Activated CD4-positive, alpha-beta T cell treated with anti-CD3 and anti-CD28 coated beads for 48 hours (primary cell): ENCODE results near the gene CHCHD6.

Experiments used
- DNase-seq: peaks from one replicate; pipeline ENCODE4 v3.0.0-alpha.2; 2020

The CHCHD6 gene

DNA sequence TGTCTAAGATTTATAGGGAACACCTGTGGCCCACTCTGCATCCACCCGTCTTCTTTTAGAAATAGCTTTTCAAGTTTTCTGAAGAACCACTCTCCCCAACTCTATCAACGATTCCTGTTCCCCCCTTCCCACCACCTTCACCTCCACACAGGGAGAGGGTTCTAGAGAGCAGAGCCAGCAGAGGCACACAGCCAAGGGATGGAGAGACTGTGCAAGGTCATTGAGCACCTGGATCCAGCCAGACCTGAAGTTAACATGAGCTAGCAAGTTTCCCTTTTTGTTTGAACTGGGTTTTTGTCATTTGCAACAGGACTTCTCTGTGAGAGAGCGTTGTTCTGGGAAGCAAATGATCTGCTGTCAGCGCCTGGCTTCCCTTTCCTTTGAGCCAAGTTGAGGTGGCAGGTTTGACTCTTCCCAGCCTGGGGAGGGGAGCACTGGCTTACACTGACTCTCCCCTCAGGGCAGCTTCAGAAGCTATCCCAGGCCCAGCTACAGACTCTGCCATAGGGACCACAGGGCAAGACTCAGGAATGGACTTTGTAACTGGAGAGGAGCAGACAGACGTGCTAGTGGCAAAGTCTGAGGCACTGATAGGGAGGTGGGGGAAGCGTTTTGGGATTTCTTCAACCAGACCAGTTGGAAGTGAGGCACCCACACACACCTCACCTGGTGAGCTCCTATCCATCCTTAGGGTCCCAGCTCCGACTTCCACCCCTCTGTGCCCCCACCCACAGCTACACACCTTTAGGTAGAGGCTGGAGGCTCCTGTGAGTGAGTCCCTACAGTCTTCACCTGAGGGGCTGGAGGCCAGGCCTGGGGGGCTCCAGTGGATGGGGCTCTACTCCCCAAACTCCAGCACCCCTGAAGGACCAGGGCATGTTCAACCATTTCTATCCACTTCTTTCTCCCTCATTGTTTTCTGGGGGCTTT is 259.5 kb downstream of the CHCHD6 start:
- DNase-seq, result no peak

DNA sequence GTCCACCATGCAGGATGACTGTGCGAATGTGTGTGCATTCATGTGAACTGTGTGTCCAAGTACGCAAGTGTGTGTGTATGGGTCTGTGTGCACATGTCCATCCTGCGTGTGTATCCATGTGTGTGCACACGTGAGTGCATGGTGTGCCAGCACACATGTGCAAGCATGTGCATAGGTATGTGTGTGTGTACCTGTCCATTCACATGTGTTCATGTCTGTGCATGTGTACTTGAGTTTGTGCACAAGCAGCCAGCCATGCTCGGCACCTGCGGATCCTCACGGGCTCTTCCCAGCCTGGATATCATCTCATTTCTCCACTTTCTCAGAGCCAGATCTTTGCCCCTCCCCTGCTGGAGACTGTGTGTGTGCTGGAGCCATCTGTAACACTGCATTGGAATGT is 260.2 kb downstream of the CHCHD6 start:
- no peak for DNase-seq

DNA sequence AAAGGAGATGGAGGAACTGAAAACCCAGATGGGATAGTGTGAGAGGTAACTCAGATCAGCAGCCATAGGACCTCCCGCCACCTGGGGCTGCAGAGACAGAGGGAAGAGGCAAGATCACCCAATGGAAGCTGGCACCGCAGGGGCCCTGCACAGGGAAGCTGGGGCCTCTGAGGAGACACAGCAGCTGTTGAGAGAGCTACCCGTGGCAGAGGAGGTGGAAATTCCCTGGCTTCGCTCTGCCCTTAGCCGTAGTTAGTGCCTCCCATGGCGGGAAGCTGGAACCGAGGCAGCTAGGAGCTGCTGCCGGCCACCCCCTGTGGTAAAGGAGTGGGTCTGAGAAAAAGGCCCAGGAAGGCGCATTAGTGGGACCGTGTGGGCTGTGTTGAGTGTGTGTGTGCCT is 260.9 kb downstream of the CHCHD6 start:
- no peak for DNase-seq

DNA sequence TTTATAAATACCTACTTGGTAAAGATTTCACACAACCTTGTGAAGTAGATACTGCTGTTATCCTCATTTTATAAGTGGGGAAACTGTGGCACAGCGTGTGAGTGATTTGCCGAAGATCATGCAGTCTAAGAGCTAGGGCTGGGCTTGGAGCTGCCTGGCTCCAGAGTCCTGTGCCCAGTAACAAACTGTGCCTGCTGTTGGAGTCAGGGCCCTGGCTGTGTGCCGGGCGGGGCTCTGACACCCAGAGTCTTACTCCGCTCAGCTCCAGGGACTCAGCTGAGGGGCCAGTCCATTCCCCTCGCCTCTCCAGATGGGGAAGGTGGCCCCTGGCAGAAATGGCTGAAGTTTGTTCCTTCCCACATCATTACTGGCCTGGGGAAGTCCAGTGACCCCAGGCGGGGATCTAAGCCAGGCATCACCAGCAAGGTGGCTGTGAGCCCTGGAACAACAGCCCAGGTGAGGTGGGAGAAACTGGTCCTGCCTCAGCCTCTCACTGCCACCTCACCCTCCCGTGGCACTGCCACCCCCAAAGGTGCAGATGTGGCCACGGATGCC is 261.6 kb downstream of the CHCHD6 start:
- no peak for DNase-seq

DNA sequence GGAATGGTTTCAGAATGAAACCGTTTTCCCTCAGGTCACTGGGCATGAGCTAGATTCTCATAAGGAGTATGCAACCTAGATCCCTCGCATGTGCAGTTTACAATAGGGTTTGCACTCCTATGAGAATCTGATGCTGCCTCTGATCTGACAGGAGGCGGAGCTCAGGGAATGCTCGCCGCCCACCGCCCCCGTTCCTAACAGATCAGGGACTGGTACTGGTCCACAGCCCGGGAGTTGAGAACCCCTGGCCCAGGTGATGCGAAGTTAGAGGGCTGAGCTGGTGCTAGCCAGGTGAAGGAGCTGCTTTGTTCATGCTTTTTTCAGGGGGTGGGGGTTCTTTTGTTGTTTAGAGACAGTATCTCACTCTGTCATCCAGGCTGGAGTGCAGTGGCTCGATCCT is 263.3 kb downstream of the CHCHD6 start:
- no peak for DNase-seq

DNA sequence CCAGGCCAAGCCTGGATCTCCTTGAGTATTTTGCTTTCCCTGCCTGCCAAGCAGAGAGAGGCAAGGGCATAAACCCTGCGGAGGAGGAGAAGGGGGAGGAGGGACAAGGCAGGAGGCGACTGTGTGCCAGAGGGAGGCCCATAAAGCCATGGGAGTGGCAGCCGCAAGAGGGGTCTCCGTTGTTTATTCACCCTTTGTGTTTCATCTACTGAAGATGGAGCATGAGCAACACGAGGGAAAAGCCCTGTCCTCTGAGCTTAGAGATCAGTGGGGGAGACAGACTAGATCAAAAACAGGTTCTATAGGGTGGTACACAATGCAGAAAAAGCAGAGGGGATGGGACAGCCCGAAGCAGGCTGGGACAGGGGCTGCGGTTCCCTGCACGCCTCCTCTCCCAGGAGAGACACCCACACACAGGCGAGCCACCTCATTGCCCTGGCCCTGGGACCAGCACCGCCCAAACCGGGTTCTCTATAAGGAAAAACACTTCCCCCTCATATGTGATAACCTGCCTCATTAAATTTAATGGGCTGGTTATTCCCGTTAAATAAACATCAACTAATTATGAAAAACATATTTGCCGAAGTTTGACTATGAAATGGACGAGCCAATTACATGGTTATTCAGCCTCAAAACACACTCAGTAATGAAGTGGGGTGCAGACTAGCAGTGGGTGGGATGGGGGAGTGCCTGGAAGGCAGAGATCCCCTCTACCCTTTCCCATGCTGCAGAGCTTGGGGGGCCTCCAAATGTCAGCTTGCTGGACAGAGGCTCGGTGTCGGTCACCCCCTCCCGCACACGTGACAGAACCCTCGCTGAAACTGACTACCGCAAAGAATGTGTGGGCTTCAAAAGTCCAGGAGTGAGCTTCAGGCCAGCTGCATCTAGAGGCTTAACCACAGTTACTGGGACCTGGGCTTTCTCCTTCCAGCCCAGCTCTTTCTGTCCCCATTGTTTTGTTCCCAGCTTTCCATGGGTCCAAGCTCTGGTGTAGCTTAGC is 264.7 kb downstream of the CHCHD6 start:
- no peak for DNase-seq

DNA sequence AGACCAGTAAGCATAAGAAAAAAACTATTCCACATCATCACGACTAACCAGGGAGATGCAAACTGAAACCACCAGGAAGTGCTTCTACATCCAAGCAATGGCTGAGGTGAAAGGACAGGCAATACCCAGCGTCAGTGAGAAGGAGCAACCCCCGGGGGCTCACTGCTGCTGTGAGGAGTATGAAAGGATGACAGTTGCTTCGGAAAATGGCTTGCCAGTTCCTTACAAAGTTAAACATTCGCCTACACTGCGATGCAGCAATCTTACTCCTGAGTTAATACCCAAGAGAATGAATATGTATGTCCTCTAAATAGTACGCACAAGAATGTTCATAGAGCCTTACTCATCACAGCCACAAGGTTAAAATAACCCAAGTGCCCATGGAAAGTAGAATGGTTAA is 265.5 kb downstream of the CHCHD6 start:
- DNase-seq, result no peak

DNA sequence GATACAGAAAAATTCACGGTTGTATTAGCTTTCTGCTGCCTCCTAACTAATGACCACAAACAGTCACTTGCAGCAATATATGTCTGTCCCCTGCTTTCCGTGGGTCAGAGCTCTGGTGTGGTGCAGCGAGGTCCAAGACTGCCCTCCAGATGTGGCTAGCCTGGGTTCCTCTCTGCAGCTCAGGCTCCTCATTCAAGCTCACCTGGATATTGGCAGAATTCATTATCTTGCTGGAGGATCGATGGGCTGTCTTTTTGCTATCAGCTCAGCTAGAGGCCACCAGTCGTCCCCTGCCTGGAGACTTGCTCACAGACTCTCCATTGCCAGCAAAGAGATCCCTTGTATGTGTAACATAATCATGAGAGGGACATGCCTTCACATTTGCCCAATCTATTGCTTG is 266.1 kb downstream of the CHCHD6 start:
- DNase-seq, result no peak

DNA sequence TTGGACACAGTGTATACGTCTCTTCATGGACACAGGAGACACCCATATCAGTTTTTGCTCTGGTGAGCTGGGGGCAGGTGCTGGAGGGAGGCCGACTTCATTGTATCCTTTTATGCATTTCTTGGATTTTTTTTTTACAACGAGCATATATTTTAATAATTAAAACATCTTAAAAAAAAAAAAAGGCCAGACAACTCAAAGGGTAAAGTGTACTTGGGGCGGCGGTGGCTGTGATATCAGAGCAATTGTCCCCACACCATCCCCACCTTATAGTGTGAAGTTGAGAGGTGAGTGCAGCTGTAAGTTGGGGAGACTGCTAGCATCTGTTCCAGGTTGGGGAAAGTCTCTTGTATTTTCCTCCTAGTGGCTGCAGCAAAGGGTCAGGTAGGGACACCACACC is 266.9 kb downstream of the CHCHD6 start:
- no peak for DNase-seq

DNA sequence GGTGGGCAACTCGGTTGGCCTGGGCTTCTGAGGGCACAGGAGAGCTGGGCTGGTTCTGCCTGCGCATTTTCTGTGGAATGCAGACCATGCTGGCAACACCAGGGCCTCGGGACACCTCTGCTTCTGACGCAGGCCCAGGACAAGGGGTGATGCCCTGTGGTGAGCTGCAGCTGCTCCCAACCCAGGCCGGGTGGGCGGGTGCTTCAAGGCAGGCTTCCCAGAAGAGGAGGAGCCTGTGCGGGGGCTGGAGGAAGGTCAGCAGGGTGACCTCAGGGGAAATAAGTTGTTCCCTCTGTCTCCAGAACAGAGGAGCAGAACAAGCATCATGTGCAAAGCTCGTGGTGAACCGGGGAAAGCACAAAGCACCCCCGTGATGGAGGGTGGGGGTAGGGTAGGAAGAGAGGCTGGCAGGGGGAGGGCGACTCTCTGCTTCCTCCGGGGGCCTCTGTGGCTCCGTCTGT is 267.9 kb downstream of the CHCHD6 start:
- no peak for DNase-seq

DNA sequence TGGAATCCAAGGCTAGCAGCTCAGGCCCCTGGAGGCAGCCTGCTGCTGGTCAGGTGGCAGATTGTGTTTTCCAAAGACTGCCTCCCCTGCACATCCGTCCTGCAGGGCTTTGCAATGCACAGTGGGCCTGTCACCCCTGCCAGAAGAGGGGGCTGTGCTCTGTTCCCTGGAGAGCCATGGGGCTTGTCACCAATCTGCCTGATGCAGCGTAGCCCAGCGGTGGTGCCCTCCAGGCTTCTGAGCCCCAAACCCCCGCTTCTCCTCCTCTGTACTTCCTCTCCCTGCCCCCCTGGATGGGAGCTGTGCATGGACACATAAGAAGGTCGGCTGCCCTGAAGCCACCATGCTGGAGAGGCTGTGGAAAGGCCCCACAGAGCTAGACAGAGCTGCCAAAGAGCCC is 268.8 kb downstream of the CHCHD6 start:
- no peak for DNase-seq

DNA sequence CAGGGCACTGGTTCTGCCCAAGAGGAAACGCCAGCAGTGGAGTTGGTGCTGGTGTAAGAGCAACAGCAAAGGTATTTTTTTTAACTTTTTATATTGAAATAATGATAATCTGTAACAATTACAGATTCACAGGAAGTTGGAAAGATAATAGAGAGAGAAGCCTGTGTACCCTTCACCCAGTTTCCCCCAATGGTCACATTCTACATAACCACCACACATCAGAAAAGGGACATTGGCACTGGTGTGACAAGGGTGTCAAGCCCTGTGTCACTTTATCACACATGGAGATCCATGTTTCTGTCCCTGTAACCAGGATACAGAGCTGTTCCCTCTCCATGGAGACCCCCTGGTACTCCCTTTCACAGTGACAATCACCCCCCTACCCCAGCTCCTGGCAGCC is 269.8 kb downstream of the CHCHD6 start:
- no peak for DNase-seq

DNA sequence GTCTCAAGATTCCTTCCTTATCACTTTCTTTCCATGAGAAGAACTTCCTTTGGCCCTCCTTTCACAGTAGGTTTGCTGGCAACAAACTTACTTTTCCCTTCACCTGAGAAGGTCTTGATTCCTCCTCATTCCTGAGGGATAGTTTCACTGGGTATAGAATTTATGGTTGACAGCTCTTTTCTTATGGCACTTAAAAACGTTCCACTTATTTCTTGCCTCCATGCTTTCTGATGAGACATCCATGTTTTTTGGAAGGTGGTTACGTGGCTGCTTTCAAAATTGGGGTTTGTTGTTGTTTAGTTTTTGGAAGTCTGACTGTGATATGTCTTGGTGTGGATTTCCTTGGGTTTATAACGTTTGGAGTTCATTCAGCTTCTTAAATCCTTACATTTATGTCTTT is 270.7 kb downstream of the CHCHD6 start:
- no peak for DNase-seq

DNA sequence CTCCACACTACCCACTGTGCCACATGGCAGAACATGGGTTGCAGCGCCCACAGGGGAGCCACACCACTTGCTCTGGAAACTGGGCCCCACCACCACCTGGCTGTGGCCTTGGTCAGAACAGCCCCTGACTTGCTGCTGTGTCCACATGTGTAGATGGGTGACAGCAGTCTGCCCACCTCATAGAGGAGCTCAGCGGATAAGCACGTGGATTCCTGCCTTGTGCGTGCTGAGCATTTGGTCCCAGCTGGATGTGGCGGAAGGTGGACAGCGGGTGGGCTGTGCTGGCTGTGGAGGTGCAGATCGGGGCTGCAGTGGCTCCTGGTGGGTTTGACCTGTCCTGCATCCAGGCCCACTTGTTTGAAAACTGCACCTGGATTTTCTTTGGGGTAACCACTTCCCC is 272.9 kb downstream of the CHCHD6 start:
- no peak for DNase-seq

DNA sequence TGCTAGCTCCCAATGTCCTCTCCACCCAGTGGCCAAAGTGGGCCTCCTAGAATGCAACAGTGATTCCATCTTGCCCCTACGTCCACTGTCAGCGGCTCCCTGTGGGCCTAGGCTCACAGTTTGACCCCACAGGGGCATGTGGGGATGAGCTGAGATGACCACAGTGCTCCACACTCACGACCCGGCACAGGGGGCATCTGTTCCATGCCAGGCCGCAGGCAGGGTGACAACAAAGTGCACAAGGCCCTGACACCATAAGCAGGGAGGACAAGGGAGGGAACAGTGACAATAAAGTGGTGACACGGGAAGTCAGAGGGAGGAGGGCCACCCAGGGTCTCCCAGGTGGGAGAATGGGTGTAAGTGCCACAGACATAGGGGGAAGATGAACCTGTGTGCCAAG is 273.8 kb downstream of the CHCHD6 start:
- DNase-seq, result no peak

DNA sequence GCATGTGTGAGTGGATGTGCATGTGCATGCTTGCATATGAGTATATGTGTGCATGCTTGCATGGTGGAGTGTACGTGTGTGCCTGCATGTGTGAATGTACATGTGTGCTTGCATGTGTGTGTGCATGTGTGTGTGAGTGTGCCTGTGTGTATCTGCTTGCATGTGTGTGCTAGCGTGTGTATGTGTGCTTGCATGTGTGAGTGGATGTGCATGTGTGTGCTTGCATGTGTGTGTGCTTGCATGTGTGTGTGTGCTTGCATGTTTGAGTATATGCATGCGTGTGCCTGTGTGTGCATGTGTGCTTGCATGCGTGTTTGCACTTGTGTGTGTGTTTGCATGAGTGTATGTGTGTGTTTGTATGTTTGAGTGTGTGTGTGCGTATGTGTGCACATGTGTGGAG is 274.3 kb downstream of the CHCHD6 start:
- no peak for DNase-seq

DNA sequence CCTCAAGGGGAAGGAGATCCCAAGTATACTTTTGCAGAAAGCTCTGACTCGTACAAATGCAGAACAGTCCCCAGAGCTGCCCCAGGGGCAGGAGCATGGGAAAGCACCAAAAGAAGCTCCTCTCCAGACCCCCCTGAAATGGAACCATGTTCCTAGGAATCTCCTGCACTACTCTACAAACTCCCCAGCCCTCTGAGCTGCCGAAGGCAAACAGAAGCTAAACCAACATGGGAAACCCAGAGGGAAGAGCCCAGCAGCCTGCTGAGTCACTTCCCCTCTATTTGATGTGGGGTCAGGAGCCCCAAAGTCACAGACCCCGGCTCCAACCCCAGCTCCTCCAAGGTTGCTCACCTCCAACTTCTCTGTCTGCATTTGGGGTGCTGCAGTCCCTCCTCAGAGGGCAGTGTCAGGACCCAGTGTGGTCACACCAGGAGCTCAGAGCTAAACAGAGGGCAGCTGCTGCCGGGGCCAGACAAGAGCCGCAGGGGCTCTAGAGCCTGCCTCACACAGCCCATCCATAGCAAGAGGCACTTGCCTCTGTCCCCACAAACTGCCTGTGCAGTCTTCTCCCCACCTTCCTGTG is 275.1 kb downstream of the CHCHD6 start:
- no peak for DNase-seq

DNA sequence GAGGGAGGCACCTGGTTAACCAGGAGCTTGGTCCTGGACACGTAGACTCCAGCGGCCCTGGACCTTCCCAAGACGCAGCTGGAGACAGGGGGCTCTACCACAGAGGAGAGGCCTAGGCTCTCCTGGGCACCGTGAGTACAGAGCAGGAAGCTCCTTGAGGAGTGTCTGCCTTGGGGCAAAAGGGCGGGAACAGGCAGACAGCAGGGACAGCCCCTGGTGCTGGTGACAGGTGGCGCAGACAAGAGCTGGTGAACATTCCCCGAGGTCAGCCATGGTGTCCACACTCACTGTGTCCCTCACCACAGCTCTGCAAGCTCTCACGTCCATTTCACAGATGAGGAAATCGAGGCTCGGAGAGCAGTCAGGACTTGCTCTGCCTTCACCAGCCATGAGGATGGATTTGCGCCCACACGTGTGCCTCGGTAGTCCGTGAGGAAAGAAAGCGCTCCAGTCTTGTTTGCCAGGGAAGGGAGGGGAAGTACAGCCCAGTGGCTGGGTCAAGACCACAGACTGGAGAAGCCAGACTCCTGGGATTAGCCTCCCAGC is 276.3 kb downstream of the CHCHD6 start:
- DNase-seq, result no peak

DNA sequence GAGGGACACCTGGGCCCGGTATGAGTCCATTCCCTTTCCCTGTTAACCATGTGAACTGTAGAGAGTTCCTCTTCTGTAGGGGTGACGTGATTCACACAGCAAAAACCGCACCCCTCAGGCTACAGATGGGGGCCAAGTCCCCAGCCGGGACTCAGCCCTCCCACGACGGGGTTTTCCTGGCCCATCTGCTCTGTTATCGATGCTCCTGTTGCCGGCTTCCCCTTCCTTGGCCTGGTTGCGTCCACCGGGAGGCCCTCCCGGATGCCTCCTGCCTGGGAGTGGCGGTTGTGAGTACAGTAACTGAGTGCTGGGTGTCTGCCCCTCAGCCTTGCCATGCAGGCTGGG is 278.1 kb downstream of the CHCHD6 start:
- DNase-seq, result peak; percentile 62

DNA sequence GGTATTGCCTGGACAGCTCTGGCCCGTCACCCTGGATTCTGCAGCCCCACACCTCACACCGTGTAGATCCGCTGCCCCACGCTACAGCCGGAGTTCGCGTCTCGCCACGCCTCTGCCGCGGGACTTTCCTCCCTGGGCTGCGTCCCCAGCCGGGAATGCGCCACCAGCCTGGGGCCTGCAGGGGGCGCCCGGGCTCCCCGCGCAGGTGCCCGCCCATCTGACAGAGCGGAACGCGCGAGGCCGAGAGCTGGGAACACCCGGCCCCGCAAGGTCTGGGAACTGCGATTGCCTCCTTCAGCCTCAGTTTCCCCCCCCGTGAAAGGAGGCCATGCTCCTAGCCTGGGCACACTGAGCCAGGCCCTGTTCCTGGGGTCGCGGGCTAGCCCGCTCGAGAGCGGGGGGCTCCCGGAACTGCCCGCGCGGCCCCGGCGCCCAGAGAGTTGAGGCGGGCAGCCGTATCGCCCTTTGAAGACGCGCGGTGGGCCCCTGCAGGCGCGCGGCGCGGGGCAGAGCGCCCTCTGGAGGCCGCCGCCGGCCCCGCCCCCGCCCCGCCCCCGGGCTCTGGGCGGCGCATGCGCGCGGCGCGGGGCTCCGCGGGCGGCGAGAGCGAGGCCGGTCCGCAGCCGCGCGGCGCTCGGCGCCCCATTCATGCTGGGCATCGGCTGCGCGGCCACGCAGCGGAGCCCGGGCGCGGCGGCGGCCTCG is 278.6 kb downstream of the CHCHD6 start, which contains the start of gene PLXNA1:
Gene PLXNA1, plus strand, starts transcription at position 645 of the 705 bp plus-strand sequence. CDS start 5,479 bp downstream, outside the sequence.
- DNase-seq, result peak; percentile 87

DNA sequence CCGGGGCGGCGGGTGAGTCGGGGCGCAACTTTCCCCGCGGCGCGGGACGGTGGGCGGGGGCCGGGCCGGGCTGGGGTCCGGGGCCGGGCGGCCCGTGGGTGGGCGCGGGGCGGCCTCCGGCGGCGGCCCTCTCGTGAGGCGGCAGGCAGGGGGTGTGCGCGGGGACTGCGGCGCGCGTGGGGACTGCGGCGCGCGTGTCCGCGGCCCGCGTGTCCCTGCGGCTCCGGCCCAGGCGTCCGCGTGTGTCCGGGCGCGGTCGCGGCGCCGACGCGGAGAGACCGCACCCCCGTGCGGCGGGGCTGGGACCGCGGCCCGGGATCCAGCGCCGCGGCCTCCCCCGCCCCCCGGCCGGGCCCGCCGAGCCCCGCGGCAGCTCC is 279.2 kb downstream of the CHCHD6 start:
- no peak for DNase-seq
